Measurements from ENCODE around the gene MDM1. TPM values are rescaled to one million over a fixed set of nuclear protein-coding genes. Genes with fewer than 3 reads are reported as not detected.
A peak's percentile ranks its signal among the peaks of the same experiment; 100 is the strongest.

Gene MDM1
- polyA plus RNA-seq, 1 donor = 46.2 TPM

- DNase-seq = no peak
Measured at GRCh38 chr12:68272732-68273131, 59.4 kb downstream of the MDM1 start.

- DNase-seq = no peak
Measured at GRCh38 chr12:68271346-68271745, 60.8 kb downstream of the MDM1 start.

GRCh38 chr12:68270358-68270757, 61.8 kb downstream of the MDM1 start:
- DNase-seq = no peak

GRCh38 chr12:68269779-68270178, 62.4 kb downstream of the MDM1 start:
- DNase-seq = no peak

- DNase-seq = no peak
Measured at GRCh38 chr12:68268967-68269366, 63.2 kb downstream of the MDM1 start.

- DNase-seq = no peak
Measured at GRCh38 chr12:68267892-68268396, 64.2 kb downstream of the MDM1 start.

- no peak for DNase-seq
Measured at GRCh38 chr12:68264857-68265256, 67.3 kb downstream of the MDM1 start.

GRCh38 chr12:68264158-68264855, 67.9 kb downstream of the MDM1 start:
- no peak for DNase-seq

GRCh38 chr12:68263366-68263765, 68.8 kb downstream of the MDM1 start:
- no peak for DNase-seq

GRCh38 chr12:68261896-68262295, 70.3 kb downstream of the MDM1 start:
- DNase-seq = no peak

- no peak for DNase-seq
Measured at GRCh38 chr12:68260153-68260552, 72.0 kb downstream of the MDM1 start.

GRCh38 chr12:68259318-68259940, 72.7 kb downstream of the MDM1 start:
- no peak for DNase-seq

GRCh38 chr12:68253504-68253903, 78.7 kb downstream of the MDM1 start, which contains the start of gene IL22:
IL22 (minus strand) TSS chr12:68253604; CDS start chr12:68253448, 156 bp downstream.
- no peak for DNase-seq

GRCh38 chr12:68252077-68252476, 80.1 kb downstream of the MDM1 start:
- no peak for DNase-seq

GRCh38 chr12:68250454-68250853, 81.7 kb downstream of the MDM1 start:
- no peak for DNase-seq

- DNase-seq = no peak
Measured at GRCh38 chr12:68247785-68248184, 84.4 kb downstream of the MDM1 start.

GRCh38 chr12:68246350-68246749, 85.8 kb downstream of the MDM1 start:
- no peak for DNase-seq

GRCh38 chr12:68245180-68246021, 86.8 kb downstream of the MDM1 start:
- DNase-seq = peak; percentile 50
